ENCODE results near the gene RNF135.
"Not testable (repeated sequence)": the region's sequence is repeated elsewhere in the genome, so short reads cannot be mapped to it uniquely, and the experiment has no call there.

Gene RNF135

GRCh38 chr17:31031841-31032240, 61.0 kb downstream of the RNF135 start:
- Histone ChIP-seq H3K36me3 (ENCODE audit: control insufficient read depth, insufficient read depth, low read length) (no peaks in the 10 kb centered on the region), H3K4me3 (ENCODE audit: extremely low read depth, insufficient read depth, low read length, poor library complexity, severe bottlenecking) (no peak overlapping the region), H3K4me1 (ENCODE audit: control insufficient read depth, insufficient read depth, low read length, poor library complexity, severe bottlenecking) (peaks cover 3% of the 10 kb centered on the region), H3K9me3 (ENCODE audit: control insufficient read depth, low read length) (no peaks in the 10 kb centered on the region), H3K27ac (ENCODE audit: low read depth, low read length, severe bottlenecking) (no peak overlapping the region)
- WGBS, 2 experiments (ENCODE audit: insufficient coverage in 2 of 2) = 83% methylated on average over 3 of the region's 8 CpGs; no CpG with 5 or more reads in 1 of the 2 experiments

GRCh38 chr17:31035611-31036010, 64.8 kb downstream of the RNF135 start:
- H3K4me3 ChIP-seq (ENCODE audit: extremely low read depth, insufficient read depth, low read length, poor library complexity, severe bottlenecking); H3K36me3 ChIP-seq (ENCODE audit: control insufficient read depth, insufficient read depth, low read length); H3K4me1 ChIP-seq (ENCODE audit: control insufficient read depth, insufficient read depth, low read length, poor library complexity, severe bottlenecking); H3K9me3 ChIP-seq (ENCODE audit: control insufficient read depth, low read length); H3K27ac ChIP-seq (ENCODE audit: low read depth, low read length, severe bottlenecking): not testable (repeated sequence)
- WGBS, 2 experiments (ENCODE audit: insufficient coverage in 2 of 2) = 80 to 90% methylated on average over 2 to 4 of the region's 5 CpGs

GRCh38 chr17:31040837-31041236, 70.0 kb downstream of the RNF135 start:
- 100% methylated on average over 3 of the region's 7 CpGs; no CpG with 5 or more reads in 1 of the 2 experiments for WGBS, 2 experiments (ENCODE audit: insufficient coverage in 2 of 2)
- H3K4me3 ChIP-seq (ENCODE audit: extremely low read depth, insufficient read depth, low read length, poor library complexity, severe bottlenecking) = not testable (repeated sequence)

GRCh38 chr17:31042378-31042777, 71.5 kb downstream of the RNF135 start:
- H3K4me3 ChIP-seq (ENCODE audit: extremely low read depth, insufficient read depth, low read length, poor library complexity, severe bottlenecking); H3K36me3 ChIP-seq (ENCODE audit: control insufficient read depth, insufficient read depth, low read length); H3K27ac ChIP-seq (ENCODE audit: low read depth, low read length, severe bottlenecking); H3K4me1 ChIP-seq (ENCODE audit: control insufficient read depth, insufficient read depth, low read length, poor library complexity, severe bottlenecking); H3K9me3 ChIP-seq (ENCODE audit: control insufficient read depth, low read length): not testable (repeated sequence)
- 92 to 100% methylated on average over 1 to 4 of the region's 6 CpGs for WGBS, 2 experiments (ENCODE audit: insufficient coverage in 2 of 2)

More at GRCh38 chr17:31040837-31041236, 70.0 kb downstream of the RNF135 start:
- not testable (repeated sequence) for H3K36me3 ChIP-seq (ENCODE audit: control insufficient read depth, insufficient read depth, low read length); H3K4me1 ChIP-seq (ENCODE audit: control insufficient read depth, insufficient read depth, low read length, poor library complexity, severe bottlenecking); H3K27ac ChIP-seq (ENCODE audit: low read depth, low read length, severe bottlenecking); H3K9me3 ChIP-seq (ENCODE audit: control insufficient read depth, low read length)

GRCh38 chr17:31046856-31047425, 76.1 kb downstream of the RNF135 start:
- WGBS, 2 experiments (ENCODE audit: insufficient coverage in 2 of 2) = no CpG with 5 or more reads among the region's 7 CpGs
- H3K4me3 ChIP-seq (ENCODE audit: extremely low read depth, insufficient read depth, low read length, poor library complexity, severe bottlenecking); H3K4me1 ChIP-seq (ENCODE audit: control insufficient read depth, insufficient read depth, low read length, poor library complexity, severe bottlenecking); H3K36me3 ChIP-seq (ENCODE audit: control insufficient read depth, insufficient read depth, low read length); H3K27ac ChIP-seq (ENCODE audit: low read depth, low read length, severe bottlenecking); H3K9me3 ChIP-seq (ENCODE audit: control insufficient read depth, low read length): not testable (repeated sequence)

- no peak overlapping the region for H3K27ac ChIP-seq (ENCODE audit: low read depth, low read length, severe bottlenecking)
- no peak overlapping the region for H3K4me3 ChIP-seq (ENCODE audit: extremely low read depth, insufficient read depth, low read length, poor library complexity, severe bottlenecking)
- peaks cover 14% of the 10 kb centered on the region for H3K4me1 ChIP-seq (ENCODE audit: control insufficient read depth, insufficient read depth, low read length, poor library complexity, severe bottlenecking)
- no peaks in the 10 kb centered on the region for H3K36me3 ChIP-seq (ENCODE audit: control insufficient read depth, insufficient read depth, low read length)
- peaks cover 4% of the 10 kb centered on the region for H3K9me3 ChIP-seq (ENCODE audit: control insufficient read depth, low read length)
Observed at GRCh38 chr17:31048142-31048541, 77.3 kb downstream of the RNF135 start.

- no peak overlapping the region for H3K4me3 ChIP-seq (ENCODE audit: extremely low read depth, insufficient read depth, low read length, poor library complexity, severe bottlenecking)
- peaks cover 18% of the 10 kb centered on the region for H3K4me1 ChIP-seq (ENCODE audit: control insufficient read depth, insufficient read depth, low read length, poor library complexity, severe bottlenecking)
- no peaks in the 10 kb centered on the region for H3K36me3 ChIP-seq (ENCODE audit: control insufficient read depth, insufficient read depth, low read length)
- no peak overlapping the region for H3K27ac ChIP-seq (ENCODE audit: low read depth, low read length, severe bottlenecking)
- peaks cover 4% of the 10 kb centered on the region for H3K9me3 ChIP-seq (ENCODE audit: control insufficient read depth, low read length)
Observed at GRCh38 chr17:31048780-31049179, 77.9 kb downstream of the RNF135 start.
